Effector memory CD4-positive, alpha-beta T cell (primary cell): ENCODE results near the gene SAXO1.

Source experiments
- DNase-seq, 3 donors: peaks; one replicate each; pipeline ENCODE4 v3.0.0-alpha.2; 2020
- H3K27ac ChIP-seq: 2 replicates; pipeline ENCODE4 v1.7.0; 2013; ENCODE audit warnings: mild to moderate bottlenecking, low read length, moderate library complexity; ENCODE audit not compliant: insufficient read depth, poor library complexity, severe bottlenecking
- H3K27me3 ChIP-seq: replicated peaks from 2 replicates; pipeline ENCODE4 v1.7.0; 2013; ENCODE audit warnings: mild to moderate bottlenecking, low read length; ENCODE audit not compliant: insufficient read depth, control insufficient read depth, poor library complexity, severe bottlenecking
- H3K36me3 ChIP-seq: 2 replicates; pipeline ENCODE4 v1.7.0; 2013; ENCODE audit warnings: mild to moderate bottlenecking, low read length, moderate library complexity; ENCODE audit not compliant: control insufficient read depth, insufficient read depth
- H3K4me1 ChIP-seq: 2 replicates; pipeline ENCODE4 v1.7.0; 2013; ENCODE audit warnings: low read length, mild to moderate bottlenecking; ENCODE audit not compliant: control insufficient read depth, insufficient read depth, poor library complexity, severe bottlenecking
- H3K4me3 ChIP-seq: 2 replicates; pipeline ENCODE4 v1.7.0; 2013; ENCODE audit warnings: low read length, low read depth, mild to moderate bottlenecking; ENCODE audit not compliant: insufficient read depth, poor library complexity, severe bottlenecking
- H3K9me3 ChIP-seq: 2 replicates; pipeline ENCODE4 v1.7.0; 2013; ENCODE audit warnings: mild to moderate bottlenecking, low read length, moderate library complexity; ENCODE audit not compliant: control insufficient read depth

The SAXO1 gene

DNA sequence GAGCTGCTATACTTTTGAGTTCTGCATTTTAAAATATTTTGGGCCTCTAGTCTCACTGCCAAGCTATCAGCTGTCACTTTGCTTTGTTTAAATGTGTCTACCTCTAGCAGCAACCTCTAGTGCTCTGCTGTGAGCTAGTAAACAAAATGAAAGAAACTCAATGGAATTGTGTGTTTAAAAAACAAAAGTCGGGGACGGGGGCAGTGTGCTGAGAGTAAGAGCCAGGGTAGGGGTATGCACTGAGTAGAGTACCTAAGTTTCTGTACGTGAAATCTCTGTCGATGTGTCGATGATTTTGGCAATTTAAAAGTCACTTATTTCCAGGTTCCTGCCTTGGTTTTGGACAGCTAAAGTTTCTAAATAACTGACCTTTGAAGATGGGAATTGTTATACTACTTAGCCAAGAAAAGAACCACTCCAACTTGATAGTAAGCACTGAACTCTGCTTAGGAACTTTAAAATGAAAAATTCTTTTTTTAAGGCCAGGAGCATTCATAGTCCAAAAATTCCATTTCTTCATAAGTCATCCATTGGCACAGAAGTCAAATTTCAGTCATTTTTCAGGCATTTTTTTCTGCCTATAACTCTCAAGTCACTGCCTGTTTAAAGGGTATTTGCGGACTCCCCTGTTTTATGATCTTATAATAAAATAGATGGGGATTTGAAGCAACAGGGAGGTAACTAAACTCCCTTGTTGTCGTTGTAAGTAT, 111.5 kb downstream of the SAXO1 start:
- Histone ChIP-seq H3K9me3 (no peaks in the 10 kb centered on the region), H3K4me3 (no peak overlapping the region), H3K27me3 (no peaks in the 10 kb centered on the region), H3K27ac (no peak overlapping the region), H3K36me3 (no peaks in the 10 kb centered on the region), H3K4me1 (no peaks in the 10 kb centered on the region)
- DNase-seq: no peak

GRCh38 chr9:18920141-18921084, 112.6 kb downstream of the SAXO1 start:
- H3K27ac ChIP-seq: no peak overlapping the region
- no peak for DNase-seq

GRCh38 chr9:18911714-18912342, 121.2 kb downstream of the SAXO1 start:
- DNase-seq: no peak

More at GRCh38 chr9:18920141-18921084, 112.6 kb downstream of the SAXO1 start:
- no peak overlapping the region for H3K4me3 ChIP-seq
- no peaks in the 10 kb centered on the region for H3K9me3 ChIP-seq
- H3K27me3 ChIP-seq: no peaks in the 10 kb centered on the region
- H3K36me3 ChIP-seq: no peaks in the 10 kb centered on the region
- H3K4me1 ChIP-seq: no peaks in the 10 kb centered on the region

GRCh38 chr9:18910916-18911315, 122.1 kb downstream of the SAXO1 start:
- Histone ChIP-seq H3K9me3 (no peaks in the 10 kb centered on the region), H3K4me3 (no peak overlapping the region), H3K4me1 (no peaks in the 10 kb centered on the region), H3K27ac (no peak overlapping the region), H3K27me3 (no peaks in the 10 kb centered on the region), H3K36me3 (no peaks in the 10 kb centered on the region)
- no peak for DNase-seq

More at GRCh38 chr9:18911714-18912342, 121.2 kb downstream of the SAXO1 start:
- Histone ChIP-seq H3K4me1 (no peaks in the 10 kb centered on the region), H3K9me3 (no peaks in the 10 kb centered on the region), H3K4me3 (no peak overlapping the region), H3K36me3 (no peaks in the 10 kb centered on the region), H3K27me3 (no peaks in the 10 kb centered on the region), H3K27ac (no peak overlapping the region)

- no peaks in the 10 kb centered on the region for H3K9me3 ChIP-seq
- H3K36me3 ChIP-seq: no peaks in the 10 kb centered on the region
- H3K27ac ChIP-seq: no peak overlapping the region
- H3K4me1 ChIP-seq: no peaks in the 10 kb centered on the region
- H3K4me3 ChIP-seq: no peak overlapping the region
- DNase-seq: no peak
- H3K27me3 ChIP-seq: no peaks in the 10 kb centered on the region
These were observed 122.6 kb downstream of the SAXO1 start for GRCh38 chr9:18910435-18910834.

DNA sequence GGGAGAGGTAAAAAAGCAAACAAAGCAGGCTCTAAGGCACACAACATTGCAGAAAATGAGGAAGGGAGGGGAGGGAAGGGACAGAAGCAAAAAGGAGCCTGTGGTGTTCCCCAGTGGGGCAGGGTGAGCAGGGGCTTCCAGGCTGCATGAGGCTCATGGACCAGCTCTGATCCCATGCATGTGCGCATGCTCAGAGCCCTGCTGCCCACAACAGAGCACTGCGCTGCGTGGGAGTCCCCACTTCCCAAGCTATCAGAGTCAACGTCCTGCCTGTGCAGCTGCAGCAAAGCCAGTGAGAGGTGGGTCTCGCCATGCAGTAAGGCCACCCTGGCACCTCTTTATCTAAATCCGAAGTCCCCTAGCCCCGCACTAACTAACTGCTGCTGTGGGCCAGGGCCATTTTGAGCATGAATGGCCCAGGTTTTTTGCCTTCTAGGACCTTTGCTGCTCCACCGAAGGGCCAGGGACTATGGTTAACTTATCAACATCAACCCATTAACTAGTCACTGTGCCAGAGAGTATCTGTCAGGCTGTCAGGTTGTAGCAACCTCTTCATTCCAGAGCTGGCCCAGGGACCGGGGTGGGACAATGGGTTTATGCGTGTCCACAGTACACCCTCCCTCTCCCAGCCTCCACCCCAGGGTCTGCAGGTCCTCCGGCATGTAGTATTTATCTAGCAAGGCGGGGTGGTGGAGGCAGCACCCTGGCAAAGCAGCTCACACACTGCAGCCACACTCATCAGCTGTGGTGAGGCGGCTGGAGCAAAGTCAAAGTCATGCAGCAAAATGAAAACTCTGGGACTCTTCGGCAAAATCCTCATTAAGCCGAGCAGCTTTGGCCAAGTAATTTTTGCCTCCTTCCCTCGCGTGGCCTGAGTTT, 123.6 kb downstream of the SAXO1 start:
- Histone ChIP-seq H3K27me3 (no peaks in the 10 kb centered on the region), H3K9me3 (no peaks in the 10 kb centered on the region), H3K27ac (no peak overlapping the region), H3K4me3 (no peak overlapping the region), H3K36me3 (no peaks in the 10 kb centered on the region), H3K4me1 (no peaks in the 10 kb centered on the region)
- DNase-seq: no peak

GRCh38 chr9:18907927-18908625, 124.9 kb downstream of the SAXO1 start:
- no peak overlapping the region for H3K27ac ChIP-seq
- no peaks in the 10 kb centered on the region for H3K27me3 ChIP-seq
- H3K4me3 ChIP-seq: no peak overlapping the region
- H3K36me3 ChIP-seq: no peaks in the 10 kb centered on the region
- DNase-seq: no peak
- H3K9me3 ChIP-seq: no peaks in the 10 kb centered on the region
- H3K4me1 ChIP-seq: no peaks in the 10 kb centered on the region

DNA sequence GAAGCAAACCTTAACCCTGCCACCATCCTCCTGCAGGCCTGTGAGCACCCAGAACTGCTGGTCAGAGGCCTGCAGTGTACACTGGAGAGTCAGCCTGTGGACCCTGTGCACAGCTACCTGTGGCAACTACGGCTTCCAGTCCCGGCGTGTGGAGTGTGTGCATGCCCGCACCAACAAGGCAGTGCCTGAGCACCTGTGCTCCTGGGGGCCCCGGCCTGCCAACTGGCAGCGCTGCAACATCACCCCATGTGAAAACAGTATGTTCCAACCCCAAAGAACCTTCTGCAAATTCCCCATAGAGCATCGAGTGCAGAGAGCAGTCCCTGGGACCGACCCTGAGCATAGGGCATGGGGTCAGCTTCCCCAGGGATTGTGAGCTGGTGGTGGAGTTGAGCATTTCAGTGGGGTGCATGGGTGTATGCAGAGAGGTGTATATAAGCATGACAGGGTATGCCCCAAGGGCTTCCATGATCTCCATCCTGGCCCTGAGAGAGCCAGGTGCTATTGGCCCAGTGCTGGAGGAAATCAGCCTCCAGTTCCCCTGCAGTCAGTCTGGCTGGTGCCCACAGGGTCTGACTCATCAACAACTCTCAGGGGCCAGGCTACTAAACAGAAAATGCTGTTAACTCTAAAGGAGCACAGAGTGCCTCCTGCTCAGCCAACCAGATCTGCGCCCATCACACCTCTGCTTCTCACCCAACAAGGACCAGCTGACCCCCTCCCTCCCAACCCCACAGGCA, 126.2 kb downstream of the SAXO1 start:
- Histone ChIP-seq H3K27ac (no peak overlapping the region), H3K36me3 (no peaks in the 10 kb centered on the region), H3K4me3 (no peak overlapping the region), H3K27me3 (no peaks in the 10 kb centered on the region), H3K4me1 (no peaks in the 10 kb centered on the region), H3K9me3 (no peaks in the 10 kb centered on the region)
- DNase-seq: no peak
